ENCODE results near the gene ASCL5. TPM values are rescaled to one million over a fixed set of nuclear protein-coding genes. Genes with fewer than 3 reads are reported as not detected.

Gene ASCL5
- total and polyA plus RNA-seq, 2 of the 13 experiments (the other 11 are each of a cell fraction or from before 2014, with no cell fraction given) = not detected

DNA sequence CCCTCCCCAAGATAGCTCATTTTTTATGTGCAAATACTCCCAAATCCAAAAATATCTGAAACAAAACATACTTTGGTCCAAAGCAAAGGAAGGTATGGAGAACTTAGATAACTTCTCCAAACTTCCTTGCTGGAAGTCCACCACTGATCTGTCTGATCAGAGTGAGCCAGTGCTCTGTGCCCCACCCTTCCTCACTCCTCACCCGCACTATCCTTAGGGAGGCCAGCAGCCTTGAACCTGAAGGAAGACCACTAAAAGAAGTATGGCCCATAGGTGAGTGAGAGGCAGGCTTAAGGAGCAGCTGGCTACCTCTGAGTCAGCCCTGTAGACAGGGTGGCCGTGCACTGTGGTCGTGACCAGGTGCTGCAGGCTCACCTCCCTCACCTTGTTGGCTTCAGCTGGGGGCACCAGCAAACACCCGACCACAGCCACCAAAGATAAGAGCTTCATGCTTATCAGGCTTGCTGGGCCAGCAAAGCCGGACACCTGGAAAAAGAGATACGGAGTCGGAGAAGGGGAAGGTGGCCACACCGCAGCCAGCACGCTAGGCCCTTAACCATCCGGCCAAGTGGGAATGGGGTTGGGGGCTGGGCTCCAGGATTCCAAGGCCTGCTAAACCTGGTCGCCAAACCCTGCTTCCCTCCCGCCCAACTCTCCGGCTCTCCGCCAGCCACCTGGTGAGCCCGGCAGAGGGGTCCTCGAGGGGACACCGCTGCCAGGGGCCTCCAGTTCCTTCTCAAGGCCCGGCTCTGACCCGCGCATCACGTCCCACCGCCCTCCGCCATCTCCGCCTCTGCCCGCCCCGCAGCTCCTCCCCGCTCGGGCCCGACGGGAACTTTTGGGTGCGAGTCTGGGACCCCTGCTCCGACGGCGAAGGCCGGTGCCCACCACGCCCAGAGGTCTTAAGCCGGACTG lies 26.7 kb upstream of the ASCL5 start (continued):
- TF ChIP-seq, protein P1, sequence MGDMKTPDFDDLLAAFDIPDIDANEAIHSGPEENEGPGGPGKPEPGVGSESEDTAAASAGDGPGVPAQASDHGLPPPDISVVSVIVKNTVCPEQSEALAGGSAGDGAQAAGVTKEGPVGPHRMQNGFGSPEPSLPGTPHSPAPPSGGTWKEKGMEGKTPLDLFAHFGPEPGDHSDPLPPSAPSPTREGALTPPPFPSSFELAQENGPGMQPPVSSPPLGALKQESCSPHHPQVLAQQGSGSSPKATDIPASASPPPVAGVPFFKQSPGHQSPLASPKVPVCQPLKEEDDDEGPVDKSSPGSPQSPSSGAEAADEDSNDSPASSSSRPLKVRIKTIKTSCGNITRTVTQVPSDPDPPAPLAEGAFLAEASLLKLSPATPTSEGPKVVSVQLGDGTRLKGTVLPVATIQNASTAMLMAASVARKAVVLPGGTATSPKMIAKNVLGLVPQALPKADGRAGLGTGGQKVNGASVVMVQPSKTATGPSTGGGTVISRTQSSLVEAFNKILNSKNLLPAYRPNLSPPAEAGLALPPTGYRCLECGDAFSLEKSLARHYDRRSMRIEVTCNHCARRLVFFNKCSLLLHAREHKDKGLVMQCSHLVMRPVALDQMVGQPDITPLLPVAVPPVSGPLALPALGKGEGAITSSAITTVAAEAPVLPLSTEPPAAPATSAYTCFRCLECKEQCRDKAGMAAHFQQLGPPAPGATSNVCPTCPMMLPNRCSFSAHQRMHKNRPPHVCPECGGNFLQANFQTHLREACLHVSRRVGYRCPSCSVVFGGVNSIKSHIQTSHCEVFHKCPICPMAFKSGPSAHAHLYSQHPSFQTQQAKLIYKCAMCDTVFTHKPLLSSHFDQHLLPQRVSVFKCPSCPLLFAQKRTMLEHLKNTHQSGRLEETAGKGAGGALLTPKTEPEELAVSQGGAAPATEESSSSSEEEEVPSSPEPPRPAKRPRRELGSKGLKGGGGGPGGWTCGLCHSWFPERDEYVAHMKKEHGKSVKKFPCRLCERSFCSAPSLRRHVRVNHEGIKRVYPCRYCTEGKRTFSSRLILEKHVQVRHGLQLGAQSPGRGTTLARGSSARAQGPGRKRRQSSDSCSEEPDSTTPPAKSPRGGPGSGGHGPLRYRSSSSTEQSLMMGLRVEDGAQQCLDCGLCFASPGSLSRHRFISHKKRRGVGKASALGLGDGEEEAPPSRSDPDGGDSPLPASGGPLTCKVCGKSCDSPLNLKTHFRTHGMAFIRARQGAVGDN (CRISPR knock-in tag; IDR thresholded peaks at IDR 0.05) = peak; percentile 72
- TF ChIP-seq MTERF4 (CRISPR knock-in tag; IDR thresholded peaks at IDR 0.05) (0 out of 2 replicates have a peak, but pooled peaks have one; percentile 15), POLR2AphosphoS5 (IDR thresholded peaks at IDR 0.05; ENCODE audit: low read depth, low read length) (no peak), ZNF101 (CRISPR knock-in tag; IDR thresholded peaks at IDR 0.05; ENCODE audit: borderline replicate concordance, low read depth) (no peak), HMGXB4 (CRISPR knock-in tag; IDR thresholded peaks at IDR 0.05; ENCODE audit: borderline replicate concordance in 1 of 2, low read depth in 1 of 2) (peak in 1 of 2 experiments; percentile 58; a peak in 1 of 4 replicates), ZSCAN5A (CRISPR knock-in tag; IDR thresholded peaks at IDR 0.05; ENCODE audit: borderline replicate concordance) (no peak), PPARG (CRISPR knock-in tag; conservative IDR thresholded peaks at IDR 0.05) (no peak), ZNF766 (CRISPR knock-in tag; IDR thresholded peaks at IDR 0.05; ENCODE audit: borderline replicate concordance) (no peak), ZNF782 (CRISPR knock-in tag; IDR thresholded peaks at IDR 0.05; ENCODE audit: borderline replicate concordance) (no peak), POLR2A (IDR thresholded peaks at IDR 0.05; ENCODE audit: insufficient read depth in 1 of 2, low read depth in 2 of 2, low read length in 2 of 2) (no peak), HOXA3 (CRISPR knock-in tag; IDR thresholded peaks at IDR 0.05) (peak; percentile 69), SMAD3 (CRISPR knock-in tag; IDR thresholded peaks at IDR 0.05) (no peak)
- TF ChIP-seq, protein P2, sequence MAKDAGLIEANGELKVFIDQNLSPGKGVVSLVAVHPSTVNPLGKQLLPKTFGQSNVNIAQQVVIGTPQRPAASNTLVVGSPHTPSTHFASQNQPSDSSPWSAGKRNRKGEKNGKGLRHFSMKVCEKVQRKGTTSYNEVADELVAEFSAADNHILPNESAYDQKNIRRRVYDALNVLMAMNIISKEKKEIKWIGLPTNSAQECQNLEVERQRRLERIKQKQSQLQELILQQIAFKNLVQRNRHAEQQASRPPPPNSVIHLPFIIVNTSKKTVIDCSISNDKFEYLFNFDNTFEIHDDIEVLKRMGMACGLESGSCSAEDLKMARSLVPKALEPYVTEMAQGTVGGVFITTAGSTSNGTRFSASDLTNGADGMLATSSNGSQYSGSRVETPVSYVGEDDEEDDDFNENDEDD (CRISPR knock-in tag; IDR thresholded peaks at IDR 0.05; ENCODE audit: borderline replicate concordance) = no peak
- TF ChIP-seq, protein P3, sequence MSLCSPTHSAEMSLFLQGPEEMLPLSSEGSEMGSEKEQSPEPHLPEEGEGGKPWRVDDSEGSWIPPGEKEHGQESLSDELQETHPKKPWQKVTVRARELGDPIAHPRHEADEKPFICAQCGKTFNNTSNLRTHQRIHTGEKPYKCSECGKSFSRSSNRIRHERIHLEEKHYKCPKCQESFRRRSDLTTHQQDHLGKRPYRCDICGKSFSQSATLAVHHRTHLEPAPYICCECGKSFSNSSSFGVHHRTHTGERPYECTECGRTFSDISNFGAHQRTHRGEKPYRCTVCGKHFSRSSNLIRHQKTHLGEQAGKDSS (CRISPR knock-in tag; IDR thresholded peaks at IDR 0.05; ENCODE audit: borderline replicate concordance, low read depth) = no peak
